HG03565 (cell line): Measurements from ENCODE around the gene NFAM1.

Source experiments
- ATAC-seq: cut with Tn5 transposase; IDR thresholded peaks from one replicate; pipeline ENCODE4 v1.9.1; 2021; ENCODE audit warnings: mild to moderate bottlenecking, moderate library complexity; ENCODE audit not compliant: unreplicated experiment

Gene NFAM1

DNA sequence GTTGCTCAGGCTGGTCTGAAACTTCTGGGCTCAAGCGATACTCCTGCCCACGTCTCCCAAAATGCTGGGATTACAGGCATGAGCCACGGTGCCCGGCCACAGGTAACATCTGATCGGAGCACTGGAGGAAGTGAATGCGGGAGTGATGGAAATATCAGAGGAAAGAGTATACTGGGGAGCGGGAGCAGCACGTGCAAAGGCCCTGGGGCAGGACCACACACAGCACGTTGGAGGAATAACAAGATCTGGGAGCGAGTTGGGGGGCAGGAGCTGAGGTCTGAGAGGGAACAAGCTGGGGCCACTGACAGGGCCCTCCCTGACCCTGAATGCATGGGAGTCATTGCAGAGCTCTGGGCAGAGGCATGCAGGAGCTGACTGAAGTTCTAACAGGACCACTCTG, 70.7 kb downstream of the NFAM1 start:
- no peak for ATAC-seq

- no peak for ATAC-seq
Observed at GRCh38 chr22:42360348-42360747, 71.9 kb downstream of the NFAM1 start.

DNA sequence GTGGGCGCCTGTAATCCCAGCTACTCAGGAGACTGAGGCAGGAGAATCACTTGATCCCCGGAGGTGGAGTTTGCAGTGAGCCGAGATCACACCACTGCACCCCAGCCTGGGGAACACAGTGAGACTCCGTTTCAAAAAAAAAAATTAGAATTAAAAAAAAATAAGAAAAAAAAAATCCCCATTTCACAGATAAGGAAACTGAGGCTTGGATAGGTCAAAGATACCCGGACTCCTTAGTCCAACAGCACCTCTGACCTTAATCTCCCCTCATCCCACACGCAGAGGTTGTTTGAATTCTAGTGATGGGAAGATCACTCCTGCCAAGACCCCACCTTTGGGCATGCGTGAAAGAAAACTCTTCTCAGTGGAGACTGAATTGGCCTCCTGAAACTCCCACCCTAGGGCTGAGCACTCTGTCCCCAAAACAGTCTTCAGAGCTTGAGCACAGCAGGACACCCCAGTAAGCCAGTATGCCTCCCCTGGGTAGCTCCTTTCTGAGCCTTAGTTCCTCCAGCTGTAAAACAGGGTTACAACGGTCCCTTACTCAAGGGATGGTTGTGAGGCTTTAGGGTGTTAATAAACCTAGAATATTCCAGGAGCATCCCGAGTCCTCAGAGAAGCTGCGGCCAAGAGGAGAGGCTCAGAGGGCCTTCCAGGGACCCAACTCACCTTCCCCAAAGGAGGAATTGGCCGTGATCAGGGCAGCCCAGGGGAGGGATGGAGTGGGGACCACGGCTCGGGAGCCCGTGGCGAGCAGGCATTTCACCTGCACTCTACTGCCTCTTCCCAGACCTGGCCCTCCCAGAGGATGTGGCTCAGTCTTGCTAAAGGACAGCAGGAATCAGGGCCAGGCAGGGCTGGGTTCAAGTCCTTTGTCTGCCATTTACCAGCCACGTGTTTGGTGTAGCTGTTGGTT, 73.3 kb downstream of the NFAM1 start:
- no peak for ATAC-seq

GRCh38 chr22:42357634-42358296, 74.4 kb downstream of the NFAM1 start:
- no peak for ATAC-seq

DNA sequence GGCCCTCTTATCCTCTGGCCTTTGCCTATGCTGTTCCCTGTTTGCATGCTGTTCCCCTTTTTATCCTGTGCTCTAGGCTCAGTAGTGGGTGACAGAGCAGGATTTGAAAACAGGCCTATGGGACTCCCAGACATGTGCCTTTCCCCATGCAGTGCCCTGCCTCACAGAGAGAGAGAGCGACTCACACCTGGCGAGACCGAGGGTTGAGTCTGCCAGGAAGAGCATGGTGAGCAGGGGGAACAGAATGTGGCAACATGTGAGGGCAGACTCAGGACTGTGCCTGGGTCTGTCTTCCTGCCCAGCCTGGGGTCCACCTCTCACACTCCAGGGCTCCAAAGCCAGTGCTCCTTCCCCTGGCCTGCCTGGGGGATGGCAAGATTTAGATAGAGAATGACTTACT, 75.0 kb downstream of the NFAM1 start:
- ATAC-seq, result no peak

DNA sequence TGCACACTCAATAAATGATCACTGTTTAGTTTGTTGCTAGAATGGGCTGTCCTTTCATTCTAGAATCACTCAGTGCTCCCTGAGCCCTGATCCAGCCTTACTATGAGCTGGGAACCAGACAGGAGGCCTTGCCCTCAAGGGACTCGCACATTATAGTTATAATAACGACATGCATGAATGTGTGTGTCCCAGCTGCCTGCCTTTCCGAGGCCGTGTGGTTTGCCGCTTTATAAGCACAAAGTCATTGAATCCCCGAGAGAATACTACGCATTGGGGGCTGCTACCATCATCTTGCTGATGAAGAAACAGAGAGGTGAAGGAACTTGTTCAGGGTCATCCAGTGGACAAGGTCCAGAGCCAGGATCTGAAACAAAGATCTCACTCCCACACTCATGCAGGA, 75.7 kb downstream of the NFAM1 start:
- no peak for ATAC-seq

GRCh38 chr22:42353883-42354727, 78.1 kb downstream of the NFAM1 start:
- ATAC-seq, result no peak

DNA sequence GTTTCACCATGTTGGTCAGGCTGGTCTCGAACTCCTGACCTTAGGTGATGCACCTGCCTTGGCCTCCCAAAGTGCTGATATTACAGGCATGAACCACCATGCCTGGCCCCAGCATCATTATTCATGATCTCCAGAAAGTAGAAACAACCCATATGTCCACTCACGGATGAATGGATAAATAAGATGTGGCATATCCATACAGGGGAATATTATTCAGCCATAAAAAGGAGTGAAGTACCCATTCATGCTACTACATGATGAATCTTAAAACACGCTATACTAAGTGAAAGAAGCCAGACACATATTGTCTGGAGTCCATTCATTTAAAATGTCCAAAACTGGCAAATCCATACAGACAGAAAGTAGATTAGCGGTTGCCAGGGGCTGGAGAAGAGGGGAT, 81.8 kb downstream of the NFAM1 start:
- no peak for ATAC-seq

DNA sequence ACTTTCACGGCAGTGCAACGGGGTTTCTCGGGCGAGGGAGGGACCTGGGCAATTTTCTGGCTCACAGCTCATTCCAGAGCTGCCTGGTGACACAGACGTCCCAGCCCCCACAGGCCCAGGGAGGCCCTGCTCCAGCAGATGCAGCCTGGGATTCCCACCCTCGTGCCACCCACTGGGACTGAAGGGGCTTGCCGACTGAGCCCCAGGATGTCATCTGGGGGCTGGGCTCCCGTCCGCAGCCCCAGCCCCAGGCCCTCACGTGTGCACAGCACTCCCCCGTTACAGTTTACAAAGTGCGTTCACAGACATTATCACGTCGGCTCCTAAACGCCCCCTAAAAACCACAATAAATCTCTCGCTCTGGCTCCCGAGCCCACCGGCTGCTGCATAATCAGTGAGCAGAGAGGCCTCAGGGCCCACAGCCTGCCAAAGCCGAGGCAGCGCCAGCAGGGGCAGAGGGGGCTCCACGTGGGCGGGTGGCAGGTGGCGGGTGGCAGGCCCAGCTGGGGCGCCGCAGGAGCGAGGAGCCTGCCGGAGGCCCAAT, 84.8 kb downstream of the NFAM1 start:
- ATAC-seq, result no peak

GRCh38 chr22:42346722-42347121, 85.5 kb downstream of the NFAM1 start:
- ATAC-seq, result no peak

DNA sequence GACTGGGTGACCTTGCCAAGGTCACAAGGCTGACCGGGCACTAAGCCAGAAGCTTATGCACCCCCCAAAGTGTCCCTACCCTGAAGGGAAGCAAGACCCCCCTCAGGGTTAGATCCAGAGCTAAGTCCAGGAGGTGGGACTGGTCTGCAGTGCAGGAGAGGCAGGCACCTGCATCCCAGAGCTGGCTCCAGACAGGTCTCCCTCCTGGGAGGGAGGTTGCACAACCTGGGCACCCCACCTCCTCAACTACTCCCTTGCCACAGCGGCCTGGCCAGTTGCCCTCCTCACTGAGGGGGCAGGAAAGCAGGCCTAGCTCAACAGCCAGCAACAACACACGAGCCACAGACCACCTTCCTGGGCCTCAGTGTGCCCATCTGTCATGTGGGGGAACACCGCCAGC, 86.7 kb downstream of the NFAM1 start:
- ATAC-seq, result no peak

GRCh38 chr22:42344361-42344905, 87.8 kb downstream of the NFAM1 start:
- ATAC-seq, result no peak

GRCh38 chr22:42343531-42344081, 88.6 kb downstream of the NFAM1 start:
- no peak for ATAC-seq

GRCh38 chr22:42343121-42343454, 89.1 kb downstream of the NFAM1 start:
- no peak for ATAC-seq

DNA sequence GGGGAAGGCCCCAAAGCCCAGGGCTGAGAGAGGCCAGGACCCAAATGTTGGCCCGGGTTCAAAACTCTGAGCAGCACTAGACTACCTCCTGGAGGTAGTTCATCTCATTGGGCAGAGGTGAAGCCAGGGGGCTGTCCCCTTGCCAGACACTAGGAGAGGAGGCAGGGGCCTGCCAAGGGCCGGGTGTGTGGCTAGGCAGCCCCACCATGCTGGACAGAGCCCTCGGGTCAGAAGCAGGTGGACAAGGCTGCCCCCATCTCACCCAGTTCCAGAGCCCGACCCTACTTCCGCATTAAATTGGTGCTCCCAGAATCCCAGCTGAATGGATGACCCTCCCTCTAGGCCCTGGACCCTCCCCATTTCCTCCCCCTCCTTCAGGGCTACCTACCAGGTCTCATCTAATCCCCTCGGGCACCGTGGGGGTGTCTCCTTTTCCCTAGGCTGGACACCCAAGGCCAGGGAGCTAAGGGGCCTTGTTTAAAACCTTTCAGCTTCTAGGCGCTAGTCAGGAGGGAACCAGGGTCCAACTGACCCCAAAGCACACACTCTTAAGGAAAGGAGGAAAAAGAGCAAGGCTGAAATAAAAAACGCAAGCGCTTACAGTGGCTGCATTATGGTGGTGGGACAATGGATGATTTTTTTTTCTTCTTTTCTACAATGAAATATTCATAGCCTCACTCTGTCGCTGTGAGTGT, 89.6 kb downstream of the NFAM1 start:
- ATAC-seq, result no peak

DNA sequence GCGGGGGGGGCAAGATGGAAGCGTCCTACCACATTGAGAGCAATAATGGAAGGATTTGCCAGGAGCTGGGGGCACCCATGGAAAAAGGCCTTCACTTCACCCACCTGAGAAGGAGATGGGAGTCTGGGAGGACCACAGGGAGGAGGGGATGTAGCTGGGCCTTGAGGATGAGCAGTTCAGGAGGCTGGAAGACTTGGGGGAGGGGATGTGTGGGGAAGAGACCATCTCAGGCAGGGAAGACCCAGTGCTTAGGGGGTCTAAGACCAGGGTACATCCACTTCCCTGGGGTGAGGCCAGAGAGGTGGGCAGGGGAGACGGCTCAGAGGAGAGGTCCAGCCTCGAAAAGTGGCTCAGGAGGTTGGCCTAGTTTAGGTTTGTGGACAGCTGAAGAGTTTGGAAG, 90.4 kb downstream of the NFAM1 start:
- ATAC-seq, result no peak

GRCh38 chr22:42340829-42341383, 91.3 kb downstream of the NFAM1 start:
- ATAC-seq, result no peak

DNA sequence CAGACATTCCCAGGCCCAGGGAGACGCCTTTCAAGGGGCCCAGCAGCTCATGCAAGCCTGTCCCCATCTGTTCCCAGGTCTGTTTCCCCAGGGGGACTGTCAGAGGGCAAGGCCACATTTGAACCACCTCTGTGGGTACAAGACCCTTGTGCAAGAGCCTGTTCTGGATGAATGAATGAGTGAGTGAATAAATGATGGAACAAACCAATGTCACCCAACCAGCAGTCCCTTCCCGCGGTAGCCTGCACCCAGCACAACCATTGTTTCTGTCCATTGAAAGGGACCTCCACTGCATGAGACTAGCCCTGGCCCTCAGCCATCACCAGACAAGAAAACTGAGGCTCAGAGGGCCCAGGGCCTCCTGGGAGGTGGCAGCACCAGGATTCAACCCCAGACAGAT, 92.1 kb downstream of the NFAM1 start:
- no peak for ATAC-seq

DNA sequence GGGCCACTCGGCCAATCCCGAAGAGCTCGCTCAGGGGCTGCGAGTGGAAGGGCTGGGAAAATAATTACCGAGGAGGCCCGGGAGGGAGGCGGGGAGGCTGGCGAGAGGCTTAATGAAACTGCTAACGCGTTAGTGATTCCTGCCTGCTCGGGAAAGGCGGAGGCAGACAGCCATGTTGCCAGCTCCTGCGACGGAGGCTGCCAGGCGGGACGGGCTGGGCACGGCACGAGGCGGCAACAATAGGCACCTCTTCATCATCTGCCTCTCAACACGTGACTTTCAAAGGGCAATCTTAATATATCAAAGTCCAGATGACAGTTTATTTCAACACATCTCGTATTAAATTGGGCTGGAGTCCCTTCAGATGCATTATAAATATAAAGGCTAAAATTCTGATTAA, 93.7 kb downstream of the NFAM1 start:
- no peak for ATAC-seq

- no peak for ATAC-seq
Observed at GRCh38 chr22:42337356-42337755, 94.8 kb downstream of the NFAM1 start.
